HCT116 (cell line): ENCODE results near the gene AXIN1. TPM values are rescaled to one million over a fixed set of nuclear protein-coding genes. Genes with fewer than 3 reads are reported as not detected.

ENCODE experiments used
- ATAC-seq: fragments of 200-7000 bp; cut with Tn5 transposase; 2 replicates; pipeline ENCODE4 v1.9.1; 2020; ENCODE audit warnings: mild to moderate bottlenecking, moderate library complexity
- BruUV-seq: library from RNA; stranded (reverse); fragments of 400-500 nt; replicated peaks from 2 replicates; lab custom pipeline; 2021; lab: Mats Ljungman, UMichigan
- CTCF ChIA-PET: fragments of 300-600 bp; sonication (Branson Sonifier 250); formaldehyde crosslinking; loops from one replicate; lab custom pipeline; 2021; ENCODE audit warnings: antibody characterized with exemption; lab: Charles Lee
- POLR2A ChIA-PET: fragments of 300-600, 350-600 bp; sonication (Branson Sonifier 250); formaldehyde crosslinking; loops from one replicate; lab custom pipeline; 2021; ENCODE audit warnings: antibody characterized with exemption; lab: Charles Lee
- RAD21 ChIA-PET, 2 experiments: fragments of 300-600 bp; sonication (Branson Sonifier 250); formaldehyde crosslinking; loops; one replicate each; lab custom pipeline; 2023; ENCODE audit warnings: low total read pairs in 2 of 2; ENCODE audit not compliant: uncharacterized antibody in 2 of 2, unreplicated experiment in 2 of 2, low non-redundant PET in 1 of 2; lab: Charles Lee
- DNase-seq: peaks from one replicate; pipeline ENCODE4 v3.0.0-alpha.2; 2010; ENCODE audit warnings: low read depth, low spot score
- H2AFZ ChIP-seq: fragments of 200-600 bp; shearing (Covaris generic), sonication (generic); 2 replicates; pipeline ENCODE4 v1.6.1; 2017; ENCODE audit warnings: low read depth, mixed run types, mixed read lengths, antibody characterized with exemption, low read length; ENCODE audit not compliant: poor library complexity, severe bottlenecking
- H3K27ac ChIP-seq: 2 replicates; pipeline ENCODE4 v1.5.1; 2012; ENCODE audit warnings: low read depth, low read length
- H3K27me3 ChIP-seq: fragments of 200-600 bp; sonication (generic); 2 replicates; pipeline ENCODE4 v1.6.1; 2016; ENCODE audit warnings: mixed run types, low read length, mixed read lengths; ENCODE audit not compliant: insufficient read depth
- H3K36me3 ChIP-seq, 2 experiments: fragments of 200-500 bp in 1 of 2; fragments of 200-600 bp in 1 of 2; sonication (Bioruptor generic) in 1 of 2; sonication (generic) in 1 of 2; 2 replicates each; pipeline versions ENCODE4 v1.5.1 to v1.6.1; 2014 to 2016; ENCODE audit warnings: low read length in 2 of 2, inconsistent platforms in 1 of 2, mixed read lengths in 1 of 2, mixed run types in 1 of 2; ENCODE audit not compliant: insufficient read depth in 2 of 2, control insufficient read depth in 1 of 2
- H3K4me1 ChIP-seq, 2 experiments: fragments of 200-600 bp in 1 of 2; sonication (generic) in 1 of 2; 2 replicates each; pipeline versions ENCODE4 v1.5.1 to v1.6.1; 2012 to 2017; ENCODE audit warnings: low read length in 2 of 2, inconsistent platforms in 1 of 2, mild to moderate bottlenecking in 1 of 2, mixed read lengths in 1 of 2, mixed run types in 1 of 2, moderate library complexity in 1 of 2; ENCODE audit not compliant: insufficient read depth in 2 of 2, control insufficient read depth in 1 of 2
- H3K4me2 ChIP-seq: fragments of 200-600 bp; sonication (generic); 2 replicates; pipeline ENCODE4 v1.6.1; 2017; ENCODE audit warnings: mixed run types, low read length, mixed read lengths
- H3K4me3 ChIP-seq, 2 experiments: fragments of 200-600 bp in 1 of 2; sonication (generic) in 1 of 2; replicated peaks in 1 of 2; 2 replicates each; pipeline ENCODE4 v1.5.1; 2011 to 2016; ENCODE audit warnings: low read length in 2 of 2, control low read depth in 1 of 2, low read depth in 1 of 2, mild to moderate bottlenecking in 1 of 2, mixed read lengths in 1 of 2, mixed run types in 1 of 2
- H3K79me2 ChIP-seq: fragments of 200-600 bp; sonication (generic); 2 replicates; pipeline ENCODE4 v1.6.1; 2017; ENCODE audit warnings: mild to moderate bottlenecking, mixed run types, low read length, moderate library complexity, mixed read lengths; ENCODE audit not compliant: insufficient read depth
- H3K9ac ChIP-seq: fragments of 200-600 bp; sonication (generic); 2 replicates; pipeline ENCODE4 v1.6.1; 2016; ENCODE audit warnings: low read length, mixed read lengths
- H3K9me2 ChIP-seq: fragments of 200-600 bp; sonication (generic), shearing (Covaris generic); 2 replicates; pipeline ENCODE4 v1.6.1; 2017; ENCODE audit warnings: mixed run types, mild to moderate bottlenecking, moderate library complexity; ENCODE audit not compliant: insufficient read depth
- H3K9me3 ChIP-seq, 2 experiments: fragments of 200-500 bp in 1 of 2; fragments of 200-600 bp in 1 of 2; sonication (Bioruptor generic) in 1 of 2; sonication (generic) in 1 of 2; 2 replicates each; pipeline ENCODE4 v1.6.1; 2014 to 2017; ENCODE audit warnings: low read length in 2 of 2, mixed read lengths in 2 of 2, inconsistent platforms in 1 of 2, low read depth in 1 of 2, mild to moderate bottlenecking in 1 of 2, mixed run types in 1 of 2, moderate library complexity in 1 of 2; ENCODE audit not compliant: control insufficient read depth in 1 of 2, insufficient read depth in 1 of 2
- H4K20me1 ChIP-seq: fragments of 200-600 bp; sonication (generic), shearing (Covaris generic); 2 replicates; pipeline ENCODE4 v1.6.1; 2017; ENCODE audit warnings: mixed run types, mild to moderate bottlenecking, moderate library complexity; ENCODE audit not compliant: insufficient read depth
- ATF3 ChIP-seq: IDR thresholded peaks from 2 replicates; pipeline ENCODE4 v1.6.1; 2012
- CBX3 ChIP-seq: IDR thresholded peaks from 2 replicates; pipeline ENCODE4 v1.6.1; 2012; ENCODE audit warnings: low read depth
- EGR1 ChIP-seq: IDR thresholded peaks from 2 replicates; pipeline ENCODE4 v1.6.1; 2012; ENCODE audit warnings: low read depth
- ELF1 ChIP-seq: IDR thresholded peaks from 2 replicates; pipeline ENCODE4 v1.6.1; 2012; ENCODE audit warnings: low read depth, borderline replicate concordance
- EZH2 ChIP-seq: fragments of 200-600 bp; sonication (generic); IDR thresholded peaks from 2 replicates; pipeline ENCODE4 v1.6.1; 2017; ENCODE audit warnings: antibody characterized with exemption, mixed run types
- EZH2phosphoT487 ChIP-seq: fragments of 200-600 bp; IDR thresholded peaks from 2 replicates; pipeline ENCODE4 v1.6.1; 2018; ENCODE audit warnings: antibody characterized with exemption, borderline replicate concordance
- FOSL1 ChIP-seq: IDR thresholded peaks from 2 replicates; pipeline ENCODE4 v1.6.1; 2012; ENCODE audit warnings: low read depth
- POLR2A ChIP-seq: IDR thresholded peaks from 2 replicates; pipeline ENCODE4 v1.7.0; 2011; ENCODE audit warnings: borderline replicate concordance; ENCODE audit not compliant: insufficient read depth, insufficient read length; ENCODE audit errors: extremely low read depth
- POLR2AphosphoS5 ChIP-seq: IDR thresholded peaks from 2 replicates; pipeline ENCODE4 v1.6.1; 2011; ENCODE audit warnings: mild to moderate bottlenecking, low read depth, low read length, moderate library complexity
- RAD21 ChIP-seq: IDR thresholded peaks from 2 replicates; pipeline ENCODE4 v1.6.1; 2012; ENCODE audit warnings: low read depth, mild to moderate bottlenecking
- REST ChIP-seq: IDR thresholded peaks from 2 replicates; pipeline ENCODE4 v1.6.1; 2012; ENCODE audit warnings: low read depth
- SP1 ChIP-seq: IDR thresholded peaks from 2 replicates; pipeline ENCODE4 v1.6.1; 2012; ENCODE audit warnings: low read depth
- SRF ChIP-seq: IDR thresholded peaks from 2 replicates; pipeline ENCODE4 v1.6.1; 2012; ENCODE audit warnings: low read depth
- ZBTB33 ChIP-seq: IDR thresholded peaks from 2 replicates; pipeline ENCODE4 v1.6.1; 2011; ENCODE audit warnings: mild to moderate bottlenecking, low read length, moderate library complexity; ENCODE audit not compliant: insufficient replicate concordance; ENCODE audit errors: extremely low read depth
- ZFX ChIP-seq: fragments of 450-650 bp; IDR thresholded peaks from 2 replicates; pipeline ENCODE4 v1.6.1; 2017
- intact Hi-C: fragments of 100-400 bp; cut with micrococcal nuclease; formaldehyde crosslinking; loops from 2 replicates; pipeline ENCODE4 v1.10.0; 2022
- total RNA-seq: library from RNA; stranded (reverse); gene quantifications from one replicate; pipeline ENCODE4 v1.2.1, GENCODE V29; 2021; ENCODE audit not compliant: unreplicated experiment
- TF ChIP-seq, protein P1 (sequence below): IDR thresholded peaks from 2 replicates; pipeline ENCODE4 v1.6.1; 2012

Gene AXIN1
- total RNA-seq, 1 experiment from 2014 or later, result 20.2 TPM

GRCh38 chr16:336269-336668 is 16.3 kb downstream of the AXIN1 start:
- ChIA-PET POLR2A (no interaction called here), CTCF (interaction anchor here (0.6 kb wide), 1 partner anchor 65 kb away, joined by 4 read pairs; no protein-coding TSS in a partner anchor)
- no peaks in the 10 kb centered on the region for H4K20me1 ChIP-seq

More at GRCh38 chr16:336269-336668, 16.3 kb downstream of the AXIN1 start:
- Histone ChIP-seq H3K36me3 (no peaks in the 10 kb centered on the region), H3K9me3 (no peaks in the 10 kb centered on the region), H3K79me2 (peaks cover 65% of the 10 kb centered on the region), H3K27me3 (no peaks in the 10 kb centered on the region), H3K9me2 (no peaks in the 10 kb centered on the region), H3K27ac (no peak overlapping the region), H3K9ac (no peak overlapping the region), H3K4me3 (no peak overlapping the region)
- BruUV-seq, result no TSS peak
- RAD21 ChIA-PET, result no interaction called here
- DNase-seq, result no peak
- TF ChIP-seq EZH2 (no peak), ELF1 (no peak), POLR2A (no peak), RAD21 (no peak), CBX3 (no peak), REST (no peak), POLR2AphosphoS5 (no peak), ATF3 (no peak), SP1 (no peak), FOSL1 (no peak), EZH2phosphoT487 (no peak), EGR1 (no peak), ZFX (no peak), ZBTB33 (no peak), SRF (no peak)
- TF ChIP-seq, protein P1, sequence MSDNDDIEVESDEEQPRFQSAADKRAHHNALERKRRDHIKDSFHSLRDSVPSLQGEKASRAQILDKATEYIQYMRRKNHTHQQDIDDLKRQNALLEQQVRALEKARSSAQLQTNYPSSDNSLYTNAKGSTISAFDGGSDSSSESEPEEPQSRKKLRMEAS, result no peak
- TF ChIP-seq, all 23 proteins: peak for 0
- Histone ChIP-seq H3K4me1 (peaks cover 0 to 7% of the 10 kb centered on the region in 2 experiments; a peak in 1 of 4 replicates), H3K4me2 (no peak overlapping the region), H2AFZ (no peak overlapping the region)
- intact Hi-C loops, result no loop called here
- no peak for ATAC-seq
